Measurements from ENCODE around the gene NME7.
"Not testable (repeated sequence)": the region's sequence is repeated elsewhere in the genome, so short reads cannot be mapped to it uniquely, and the experiment has no call there.

The NME7 gene

DNA sequence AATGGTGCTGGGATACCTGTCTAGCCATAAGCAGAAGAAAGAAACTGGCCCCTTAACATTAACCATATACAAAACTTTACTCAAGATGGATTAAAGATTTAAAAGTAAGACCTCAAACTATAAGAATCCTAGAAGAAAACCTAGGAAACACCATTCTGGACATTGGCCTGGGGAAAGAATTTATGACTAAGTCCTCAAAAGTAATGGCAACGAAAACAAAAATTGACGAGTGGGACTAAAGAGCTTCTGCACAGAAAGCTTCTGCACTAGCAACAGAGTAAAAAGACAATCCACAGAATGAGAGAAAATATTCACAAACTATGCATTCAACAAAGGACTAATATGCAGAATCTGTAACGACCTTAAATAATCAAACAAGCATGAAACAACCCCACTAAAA lies 66.7 kb downstream of the NME7 start:
- DNase-seq: no peak

DNA sequence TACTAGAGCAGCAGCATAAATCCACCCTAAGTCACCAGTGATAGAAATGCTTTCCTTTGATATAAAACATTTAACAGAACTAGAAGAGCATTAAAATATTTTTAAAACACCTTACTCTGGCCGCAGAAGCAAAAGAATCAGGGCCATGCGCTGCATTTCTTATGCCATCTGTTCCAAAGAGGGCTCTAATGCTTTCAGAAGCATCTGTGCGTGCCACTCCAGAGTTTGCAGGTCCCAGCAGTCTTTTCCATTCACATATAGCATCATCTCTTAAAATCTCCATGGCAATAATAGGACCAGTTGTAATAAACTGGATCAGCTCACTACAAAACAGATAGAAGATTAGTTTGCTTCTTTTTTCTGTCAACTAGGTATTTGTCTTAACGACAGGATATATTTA lies 69.2 kb downstream of the NME7 start:
- no peak for DNase-seq

DNA sequence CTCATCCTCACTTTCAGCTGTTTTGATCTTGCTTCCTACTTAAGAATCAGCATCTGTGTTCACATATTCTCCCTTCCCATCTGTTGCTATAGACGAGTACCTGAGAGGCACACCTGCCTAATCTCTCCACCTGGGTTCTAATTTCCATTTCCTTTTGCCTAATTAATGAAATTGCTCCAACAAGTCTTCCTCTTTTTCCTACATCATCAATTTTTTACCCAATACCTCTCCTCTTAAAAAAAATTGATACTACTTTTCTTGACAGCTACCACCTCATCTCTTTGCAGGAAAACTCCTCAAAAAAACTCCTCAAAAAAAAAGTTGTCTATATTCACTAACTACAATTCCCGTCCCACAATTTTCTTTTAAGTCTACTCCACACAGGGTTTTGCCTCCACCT lies 71.8 kb downstream of the NME7 start:
- no peak for DNase-seq

DNA sequence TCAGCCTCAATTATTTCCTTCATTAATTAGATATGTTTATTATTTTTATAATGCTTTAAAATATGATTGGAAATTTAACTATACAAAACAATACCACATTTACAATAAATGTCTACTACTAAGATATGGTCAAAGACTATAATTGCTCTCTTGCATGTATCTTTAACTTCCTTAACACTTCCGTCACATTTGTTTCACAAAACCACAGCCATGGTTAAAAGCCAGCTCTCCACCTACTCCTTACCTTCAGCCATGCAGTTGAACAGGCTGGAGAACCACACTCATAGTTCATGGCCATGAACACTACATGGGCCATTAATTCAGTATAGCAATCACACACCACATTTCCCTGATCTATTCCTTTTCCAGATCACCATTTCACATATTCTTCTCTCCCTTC lies 72.2 kb downstream of the NME7 start:
- DNase-seq: no peak

DNA sequence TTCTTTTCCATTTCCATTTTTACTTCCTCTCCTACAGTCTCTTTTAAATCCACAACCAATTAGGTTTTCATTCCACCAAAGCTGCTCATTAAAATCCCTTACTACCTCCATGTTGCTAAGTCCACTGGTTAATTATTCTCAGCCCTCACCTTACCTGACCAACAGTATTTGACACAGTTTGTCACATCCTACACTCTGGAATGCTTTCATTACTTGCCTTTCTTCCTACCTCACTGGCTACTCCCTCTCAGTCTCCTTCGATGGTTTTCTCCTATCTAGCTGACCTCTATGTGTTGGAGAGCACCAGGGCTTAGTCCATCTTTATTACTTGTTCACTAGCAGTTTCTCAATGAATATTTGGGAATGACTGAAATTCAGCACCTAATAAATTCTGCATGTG lies 78.6 kb downstream of the NME7 start:
- DNase-seq: no peak

DNA sequence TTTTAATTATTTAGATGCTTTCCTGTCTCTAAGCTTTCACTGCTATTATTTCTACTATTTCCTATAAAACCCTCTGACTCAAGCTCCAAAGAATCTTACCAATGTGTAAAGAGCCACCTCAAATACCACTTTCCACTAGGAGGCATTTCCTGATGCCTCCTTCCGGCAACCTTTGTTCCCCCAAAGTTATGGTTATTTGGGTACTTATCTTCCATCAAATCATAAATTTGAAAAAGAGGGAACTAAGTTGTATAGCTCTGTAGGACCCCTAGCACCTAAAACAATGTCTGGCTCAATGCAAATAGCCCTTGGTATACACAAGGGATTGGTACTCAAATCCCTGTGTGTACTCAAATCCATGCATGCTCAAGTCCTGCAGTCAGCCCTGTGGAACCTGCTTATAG lies 79.6 kb downstream of the NME7 start:
- DNase-seq: no peak

DNA sequence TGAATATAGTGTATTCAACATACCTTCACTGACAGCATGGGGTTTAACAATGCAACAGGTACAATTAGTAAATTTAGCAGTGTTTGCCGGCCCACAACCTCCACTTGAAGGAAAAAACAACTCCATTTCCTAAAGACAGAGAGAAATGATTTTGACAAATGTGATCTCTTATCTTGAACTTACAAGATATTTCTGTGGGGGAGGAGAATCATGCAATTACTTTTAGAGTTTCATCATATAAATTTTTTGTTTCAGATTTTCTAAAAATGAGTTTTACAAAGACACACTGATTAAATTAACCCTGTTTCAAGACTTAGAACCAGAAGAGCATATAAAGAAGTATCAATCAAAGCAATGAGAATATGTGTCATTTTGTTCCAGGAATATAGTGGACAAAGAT lies 80.3 kb downstream of the NME7 start:
- DNase-seq: no peak

DNA sequence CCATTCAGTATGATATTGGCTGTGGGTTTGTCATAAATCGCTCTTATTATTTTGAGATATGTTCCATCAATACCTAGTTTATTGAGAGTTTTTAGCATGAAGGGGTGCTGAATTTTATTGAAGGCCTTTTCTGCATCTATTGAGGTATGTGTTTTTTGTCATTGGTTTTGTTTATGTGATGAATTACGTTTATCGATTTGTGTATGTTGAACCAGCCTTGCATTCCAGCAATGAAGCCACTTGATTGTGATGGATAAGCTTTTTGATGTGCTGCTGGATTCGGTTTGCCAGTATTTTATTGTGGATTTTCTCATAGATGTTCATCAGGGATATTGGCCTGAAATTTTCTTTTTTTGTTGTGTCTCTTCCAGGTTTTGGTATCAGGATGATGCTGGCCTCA lies 86.0 kb downstream of the NME7 start:
- not testable (repeated sequence) for DNase-seq

DNA sequence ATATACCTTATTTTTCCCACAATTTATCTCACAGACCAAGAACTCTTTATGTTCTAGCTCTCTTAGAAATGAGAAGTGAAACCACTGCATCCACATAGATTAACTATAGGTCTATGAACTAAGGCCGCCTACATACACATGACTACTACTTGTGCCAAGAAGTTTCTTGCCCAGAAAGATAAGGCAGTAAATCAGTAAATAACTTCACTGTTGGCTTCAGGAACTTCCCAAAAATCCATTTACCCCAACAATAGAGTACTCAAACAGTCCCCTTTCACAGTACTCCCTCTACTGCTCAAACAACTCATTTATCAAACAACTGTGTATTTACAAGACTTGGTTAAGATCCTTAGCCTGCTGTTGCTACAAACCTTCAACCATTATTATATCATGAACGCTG lies 96.5 kb downstream of the NME7 start:
- peak; percentile 35 to 89 (median 66) for DNase-seq

DNA sequence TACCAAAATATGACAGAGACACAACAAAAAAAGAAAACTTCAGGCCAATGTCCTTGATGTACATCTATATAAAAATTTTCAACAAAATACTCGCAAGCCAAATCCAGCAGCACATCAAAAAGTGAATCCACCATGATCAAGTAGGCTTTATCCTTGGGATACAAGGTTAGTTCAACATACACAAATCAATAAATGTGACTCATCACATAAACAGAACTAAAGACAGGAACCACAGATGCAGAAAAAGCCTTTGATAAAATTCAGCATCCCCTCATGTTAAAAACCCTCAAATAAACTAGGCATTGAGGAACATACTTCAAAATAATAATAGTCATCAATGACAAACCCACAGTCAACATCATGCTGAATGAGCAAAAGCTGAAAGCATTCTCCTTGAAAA lies 101.5 kb downstream of the NME7 start:
- no peak for DNase-seq

DNA sequence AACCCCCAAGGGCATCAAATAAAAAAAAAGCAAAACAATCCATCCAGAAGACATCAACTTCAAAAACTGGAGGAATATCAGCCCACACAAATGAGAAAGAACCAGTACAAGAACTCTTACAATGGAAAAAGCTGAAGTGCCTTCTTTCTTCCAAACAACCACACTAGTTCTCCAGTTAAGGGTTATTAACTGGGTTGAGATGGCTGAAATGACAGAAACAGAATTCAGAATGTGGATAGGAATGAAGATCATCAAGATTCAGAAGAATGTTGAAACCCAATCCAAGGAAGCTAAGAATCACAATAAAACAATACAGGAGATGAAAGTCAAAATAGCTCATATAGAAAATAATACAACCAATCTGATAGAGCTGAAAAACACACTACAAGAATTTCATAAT lies 104.5 kb downstream of the NME7 start:
- DNase-seq: no peak

DNA sequence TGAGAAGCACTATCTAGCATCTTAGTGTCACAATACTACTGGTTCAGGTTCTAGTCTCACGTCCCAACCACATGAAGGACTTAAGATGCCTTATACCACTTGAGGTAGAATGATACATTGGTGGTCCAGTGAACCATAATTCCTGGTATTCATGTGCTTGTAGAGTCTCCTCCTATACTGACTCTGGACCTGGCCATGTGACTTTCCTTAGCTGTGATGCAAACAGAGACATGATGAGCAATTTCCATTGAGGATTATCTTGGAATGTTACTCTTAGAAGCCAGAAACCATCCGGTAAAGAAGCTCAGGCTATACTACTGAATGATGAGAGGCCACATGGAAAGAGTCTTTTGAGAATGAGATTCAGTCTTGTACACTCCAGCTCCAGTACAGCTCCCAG lies 105.7 kb downstream of the NME7 start:
- no peak for DNase-seq

DNA sequence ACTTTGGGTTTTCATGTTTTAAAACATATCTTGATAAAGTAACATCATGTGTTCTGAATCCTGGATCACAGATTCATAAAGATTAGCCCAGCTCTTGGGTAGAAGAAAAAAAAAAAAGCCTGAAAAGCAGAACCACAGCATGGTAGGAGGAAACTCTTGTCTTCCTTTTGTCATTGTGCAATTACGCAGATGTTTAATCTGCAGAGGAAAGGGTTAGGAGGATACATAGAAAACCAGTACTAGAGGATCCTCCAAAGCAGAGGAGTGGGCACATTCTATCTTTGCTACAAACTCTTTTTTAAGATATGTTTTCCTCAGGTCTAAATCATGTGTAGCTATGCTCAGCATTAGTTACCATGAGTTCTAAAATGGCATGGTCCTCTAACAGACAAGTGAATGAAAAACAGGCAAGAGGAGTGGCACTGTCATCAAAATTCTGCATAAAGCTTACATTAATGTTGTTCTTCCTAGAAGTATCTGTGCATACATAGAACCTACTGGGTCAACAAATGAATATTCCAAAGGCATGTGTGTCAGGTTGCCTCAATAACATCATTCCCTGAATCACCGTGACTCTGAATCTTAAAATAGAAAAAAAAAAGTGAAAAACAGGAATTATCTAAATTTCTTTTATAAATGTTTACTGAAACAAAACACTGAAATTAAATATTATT lies 107.0 kb downstream of the NME7 start:
- DNase-seq: peak; percentile 19 to 85 (median 60)

DNA sequence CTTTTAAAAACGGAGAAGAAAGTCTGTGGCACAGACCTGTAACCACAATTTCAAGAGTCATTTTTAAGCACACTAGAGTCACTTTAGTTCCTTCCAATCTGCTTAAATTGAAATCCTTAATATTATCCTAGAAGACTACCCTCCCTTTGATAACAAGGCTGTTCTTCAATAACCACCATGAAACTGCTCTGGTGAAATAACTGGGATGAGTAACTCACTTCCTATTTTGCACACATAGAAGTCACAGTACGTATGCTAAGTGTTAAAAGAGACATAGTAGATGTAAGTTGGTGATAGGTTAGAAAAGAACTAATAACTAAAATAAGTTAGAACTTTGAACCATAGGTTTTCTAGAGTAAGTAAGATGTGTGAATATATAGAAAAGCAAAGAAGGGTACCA lies 107.8 kb downstream of the NME7 start:
- peak; percentile 20 to 80 (median 42) for DNase-seq

DNA sequence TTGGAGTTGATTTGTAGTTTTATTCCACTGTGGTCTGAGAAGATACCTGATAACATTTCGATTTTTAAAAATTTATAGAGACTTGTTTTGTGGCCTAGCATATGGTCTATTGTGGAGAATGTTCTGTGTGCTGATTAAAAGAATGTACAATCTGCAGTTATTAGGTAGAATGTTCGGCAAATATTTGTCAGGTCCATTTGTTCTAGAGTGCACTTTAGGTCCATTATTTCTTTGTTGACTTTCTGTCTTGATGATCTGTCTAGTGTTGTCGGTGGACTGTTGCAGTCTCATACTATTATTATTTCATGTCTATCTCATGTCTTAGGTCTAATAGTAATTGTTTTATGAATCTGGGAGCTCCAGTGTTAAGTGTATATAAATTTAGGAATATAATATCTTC lies 116.8 kb downstream of the NME7 start:
- DNase-seq: no peak

DNA sequence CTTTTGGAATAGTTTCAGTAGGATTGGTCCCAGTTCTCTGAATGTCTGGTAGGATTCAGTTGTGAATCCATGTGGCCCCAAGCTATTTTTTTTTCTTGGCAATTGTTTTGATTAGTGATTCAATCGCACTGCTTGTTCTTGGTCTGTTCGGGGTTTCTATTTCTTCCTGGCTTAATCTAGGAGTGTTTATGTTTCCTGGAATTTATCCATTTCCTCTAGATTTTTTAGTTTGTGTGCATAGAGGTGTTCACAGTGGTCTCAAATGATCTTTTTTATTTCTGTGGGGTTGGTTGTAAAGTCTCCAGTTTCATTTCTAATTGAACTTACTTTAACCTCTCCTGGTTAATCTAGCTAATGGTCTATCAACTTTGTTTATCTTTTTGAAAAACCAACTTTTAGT lies 117.6 kb downstream of the NME7 start:
- DNase-seq: no peak

DNA sequence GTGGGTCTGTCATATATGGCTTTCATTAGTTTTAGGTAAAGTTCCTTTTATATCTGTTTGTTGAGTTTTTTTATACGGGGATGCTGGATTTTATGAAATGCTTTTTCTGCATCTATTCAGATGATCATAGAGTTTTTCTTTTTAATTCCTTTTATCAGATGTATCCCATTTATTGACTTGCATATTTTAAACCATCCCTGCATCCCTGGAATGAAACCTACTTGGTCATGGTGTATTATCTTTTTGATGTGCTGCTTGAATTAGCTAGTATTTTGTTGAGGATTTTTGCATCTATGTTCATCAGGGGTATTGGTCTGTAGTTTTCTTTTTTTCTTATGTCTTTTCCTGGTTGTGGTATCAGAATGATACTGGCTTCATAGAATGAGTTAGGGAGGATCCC lies 118.0 kb downstream of the NME7 start:
- no peak for DNase-seq

DNA sequence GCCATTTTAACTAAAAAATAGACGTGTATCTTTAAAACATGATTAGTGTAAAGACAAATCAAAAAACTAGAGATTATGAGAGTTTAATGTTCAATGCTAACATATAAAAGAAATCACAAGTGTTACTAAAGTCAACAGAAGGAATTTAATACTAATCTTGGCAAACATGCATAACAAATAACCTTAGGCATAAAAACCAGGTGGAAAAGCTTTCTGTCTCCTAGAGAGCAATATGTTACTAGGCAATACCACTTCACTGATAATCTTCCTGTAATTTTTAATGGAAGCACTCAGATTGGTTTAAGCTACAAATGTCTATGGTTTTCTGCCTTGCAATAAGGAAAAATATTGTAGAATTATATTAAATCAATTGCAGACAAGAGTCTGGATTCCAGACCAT lies 121.9 kb downstream of the NME7 start:
- no peak for DNase-seq

DNA sequence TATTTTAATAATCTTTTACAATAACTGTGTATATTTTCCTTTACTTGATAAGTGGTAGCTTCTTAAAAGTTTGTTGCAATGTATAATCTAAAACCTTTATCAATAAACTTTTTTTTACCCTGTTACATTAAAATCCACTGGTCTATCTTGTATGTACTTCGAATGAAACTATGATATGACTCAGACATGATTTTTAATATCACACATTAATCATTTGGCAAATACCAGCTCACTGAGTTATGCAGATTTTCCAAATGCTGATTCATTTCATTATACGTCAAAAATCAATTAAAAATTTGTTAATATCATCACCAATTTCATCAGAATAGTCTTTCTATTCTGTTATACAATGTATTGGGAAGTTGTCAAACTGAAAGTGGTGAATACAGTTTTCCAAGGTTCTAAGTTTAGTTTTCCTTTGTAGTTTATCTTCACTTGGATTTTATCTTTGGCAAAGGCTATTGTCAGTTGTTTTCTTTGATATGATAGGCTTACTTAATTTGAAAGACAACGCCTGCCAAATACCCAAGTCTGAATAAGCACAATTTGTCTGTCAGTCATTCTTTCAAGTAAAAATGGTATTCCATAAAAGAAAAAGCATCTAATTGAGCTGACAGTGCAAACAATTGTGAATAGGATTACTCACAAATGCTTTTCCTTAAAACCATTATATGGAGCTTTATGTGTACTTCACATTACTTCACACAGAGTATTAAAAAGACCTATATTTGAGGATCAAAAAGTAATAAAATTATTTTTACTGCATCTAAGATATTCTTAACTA lies 127.0 kb downstream of the NME7 start:
- no peak for DNase-seq

DNA sequence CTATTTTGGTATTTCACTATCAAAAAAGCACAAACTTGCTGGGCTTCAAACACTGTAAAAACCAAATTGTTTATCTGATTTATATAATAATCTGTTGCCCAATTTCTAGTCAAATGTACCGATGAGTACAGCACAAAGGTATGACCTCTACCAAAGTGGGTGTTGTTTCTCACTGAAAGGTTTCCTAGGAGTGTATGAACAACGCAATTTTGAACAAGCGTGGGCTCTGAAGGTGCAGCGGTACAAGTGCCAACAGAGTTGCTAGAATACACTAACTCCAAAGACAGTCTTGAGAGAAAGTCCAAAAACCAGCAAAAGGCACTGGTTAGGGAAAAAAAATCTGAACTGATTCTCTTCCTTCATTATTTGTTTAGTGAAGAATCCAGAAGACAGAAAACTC lies 130.7 kb downstream of the NME7 start:
- DNase-seq: no peak

DNA sequence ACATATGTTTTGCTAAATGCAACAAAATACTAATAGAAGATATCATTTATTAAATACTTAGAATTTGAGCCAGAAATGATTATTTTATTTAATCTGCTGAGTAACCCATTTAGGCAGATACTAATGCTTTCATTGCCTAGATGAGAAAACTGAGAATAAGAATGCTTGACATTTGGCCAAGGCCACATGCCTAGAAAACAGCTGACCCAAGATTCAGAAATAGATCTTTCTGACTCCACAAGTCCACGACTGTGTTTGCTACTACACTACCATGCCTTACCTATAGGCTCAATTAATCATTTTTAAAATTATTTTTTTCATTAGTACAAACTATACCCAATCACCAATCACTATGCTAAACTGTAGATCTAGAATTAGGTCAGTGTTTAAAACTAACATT lies 131.5 kb downstream of the NME7 start:
- DNase-seq: no peak

DNA sequence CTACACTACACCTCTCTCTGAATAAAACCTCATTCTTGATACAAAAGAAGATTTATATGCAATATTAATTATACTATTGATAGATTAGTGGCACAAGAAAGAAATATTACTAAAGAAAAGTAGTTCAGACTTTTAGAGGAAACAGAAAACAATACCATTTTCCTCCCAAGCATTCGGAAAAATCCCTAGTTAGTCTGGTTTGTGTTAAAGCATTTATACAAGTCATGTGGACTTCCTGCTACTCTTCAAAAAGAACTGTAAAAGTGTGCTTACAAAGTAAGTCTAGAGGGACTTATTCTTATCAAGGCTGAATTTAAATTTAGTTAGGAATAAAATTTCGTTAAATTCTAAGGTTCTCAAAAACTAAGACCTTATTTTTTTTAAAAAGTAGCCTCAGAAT lies 132.0 kb downstream of the NME7 start:
- DNase-seq: no peak

DNA sequence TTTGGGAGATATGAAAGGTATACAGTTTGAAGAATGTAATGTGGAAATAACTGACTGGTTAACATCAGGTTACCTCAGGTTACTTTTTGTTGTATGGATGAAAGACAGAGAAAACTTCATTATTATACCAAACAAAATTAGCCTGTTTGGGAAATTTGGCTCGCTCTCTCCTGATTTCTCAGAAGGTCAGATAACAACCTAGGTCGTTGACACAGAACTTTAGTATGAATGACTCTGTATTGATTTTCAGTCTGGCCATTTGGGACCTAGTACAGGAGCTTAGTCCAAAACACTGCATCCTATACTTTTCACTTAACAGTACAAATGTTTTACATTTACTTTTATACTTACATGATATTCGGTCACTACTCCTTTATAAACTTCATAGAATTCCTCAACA lies 132.8 kb downstream of the NME7 start:
- no peak for DNase-seq

DNA sequence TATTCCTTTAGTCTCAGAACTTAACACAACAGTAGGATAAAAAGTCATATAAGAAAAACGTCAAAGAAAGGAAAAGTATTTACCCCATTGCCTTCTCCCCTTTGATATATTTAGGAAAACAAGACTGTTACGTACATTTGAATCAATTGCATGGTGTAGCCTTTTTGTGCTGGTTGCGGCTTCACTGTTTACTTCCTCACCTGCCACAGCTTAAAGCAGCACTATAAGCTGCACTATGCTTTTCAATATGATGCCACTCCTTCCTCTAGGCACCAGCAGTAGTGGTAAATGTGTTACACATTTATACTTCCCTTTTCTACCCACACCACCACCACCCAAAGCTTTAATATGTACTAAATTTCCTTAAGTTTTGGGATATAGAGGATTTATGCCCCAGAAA lies 150.0 kb downstream of the NME7 start:
- DNase-seq: peak; percentile 19 to 57 (median 40)

DNA sequence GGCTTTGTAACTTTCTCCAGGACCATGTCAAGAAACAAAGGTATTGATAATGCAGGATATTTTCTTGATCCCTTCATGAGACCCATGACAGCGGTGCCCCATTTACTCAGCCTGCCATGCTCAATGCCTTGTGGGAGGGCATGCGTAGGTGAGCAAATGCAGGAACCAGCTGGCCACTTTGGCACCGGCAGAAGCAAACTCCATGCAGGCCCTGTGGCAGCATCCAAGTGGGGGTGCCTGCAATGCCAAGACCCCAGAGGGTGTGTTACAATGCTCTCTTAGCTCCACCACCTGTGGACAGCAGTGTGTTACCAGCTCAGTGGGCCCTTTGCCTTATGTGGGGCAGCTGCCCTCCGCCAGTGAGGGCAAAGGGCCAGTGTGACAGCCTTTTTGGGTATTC lies 153.0 kb downstream of the NME7 start:
- no peak for DNase-seq
